ENCODE data around the gene DNER. TPM values are rescaled to one million over a fixed set of nuclear protein-coding genes. Genes with fewer than 3 reads are reported as not detected.

DNER gene
- total and polyA plus RNA-seq, 2 donors (not counting 3 experiments of a cell fraction or from before 2014, with no cell fraction given), result 0.01 TPM; not detected in 1

- H3K9me1 ChIP-seq (replicated peaks; ENCODE audit: control insufficient read depth, extremely low read depth, insufficient read depth, low read length), result no peaks in the 10 kb centered on the region
- no peak overlapping the region for H3K4me2 ChIP-seq (ENCODE audit: insufficient read depth, low read length)
- H3K27me3 ChIP-seq (ENCODE audit: control insufficient read depth in 2 of 2, insufficient read depth in 2 of 2, low read length in 2 of 2), result no peaks in the 10 kb centered on the region
- H3K4me3 ChIP-seq (replicated peaks in 1 of 3; ENCODE audit: insufficient read depth in 1 of 3, low read depth in 1 of 3, low read length in 3 of 3), result no peak overlapping the region
- no peak overlapping the region for H2AFZ ChIP-seq (ENCODE audit: low read depth, low read length)
- ChIA-PET CTCF (no interaction called here), POLR2A (no interaction called here)
- TF ChIP-seq, protein P1, sequence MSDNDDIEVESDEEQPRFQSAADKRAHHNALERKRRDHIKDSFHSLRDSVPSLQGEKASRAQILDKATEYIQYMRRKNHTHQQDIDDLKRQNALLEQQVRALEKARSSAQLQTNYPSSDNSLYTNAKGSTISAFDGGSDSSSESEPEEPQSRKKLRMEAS (IDR thresholded peaks at IDR 0.05; ENCODE audit: insufficient read depth, insufficient read length), result no peak
- TF ChIP-seq, protein P2, sequence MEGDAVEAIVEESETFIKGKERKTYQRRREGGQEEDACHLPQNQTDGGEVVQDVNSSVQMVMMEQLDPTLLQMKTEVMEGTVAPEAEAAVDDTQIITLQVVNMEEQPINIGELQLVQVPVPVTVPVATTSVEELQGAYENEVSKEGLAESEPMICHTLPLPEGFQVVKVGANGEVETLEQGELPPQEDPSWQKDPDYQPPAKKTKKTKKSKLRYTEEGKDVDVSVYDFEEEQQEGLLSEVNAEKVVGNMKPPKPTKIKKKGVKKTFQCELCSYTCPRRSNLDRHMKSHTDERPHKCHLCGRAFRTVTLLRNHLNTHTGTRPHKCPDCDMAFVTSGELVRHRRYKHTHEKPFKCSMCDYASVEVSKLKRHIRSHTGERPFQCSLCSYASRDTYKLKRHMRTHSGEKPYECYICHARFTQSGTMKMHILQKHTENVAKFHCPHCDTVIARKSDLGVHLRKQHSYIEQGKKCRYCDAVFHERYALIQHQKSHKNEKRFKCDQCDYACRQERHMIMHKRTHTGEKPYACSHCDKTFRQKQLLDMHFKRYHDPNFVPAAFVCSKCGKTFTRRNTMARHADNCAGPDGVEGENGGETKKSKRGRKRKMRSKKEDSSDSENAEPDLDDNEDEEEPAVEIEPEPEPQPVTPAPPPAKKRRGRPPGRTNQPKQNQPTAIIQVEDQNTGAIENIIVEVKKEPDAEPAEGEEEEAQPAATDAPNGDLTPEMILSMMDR (IDR thresholded peaks at IDR 0.05; ENCODE audit: extremely low read depth in 1 of 2, insufficient read depth in 1 of 2, low read depth in 1 of 2, low read length in 2 of 2), result no peak
- TF ChIP-seq POLR2AphosphoS5 (IDR thresholded peaks at IDR 0.05; ENCODE audit: insufficient read depth, low read depth, low read length), result no peak
- no peak for TF ChIP-seq POLR2A (IDR thresholded peaks at IDR 0.05; ENCODE audit: low read depth, low read length)
- no peak for TF ChIP-seq GATA2 (IDR thresholded peaks at IDR 0.05; ENCODE audit: insufficient read depth, insufficient read length, low read depth, low read length)
- TF ChIP-seq JUN (IDR thresholded peaks at IDR 0.05; ENCODE audit: borderline replicate concordance, insufficient read depth, insufficient read length, low read depth), result no peak
- no peaks in the 10 kb centered on the region for H3K36me3 ChIP-seq (ENCODE audit: control insufficient read depth in 2 of 2, extremely low read depth in 1 of 2, insufficient read depth in 2 of 2, low read length in 2 of 2)
- no peaks in the 10 kb centered on the region for H3K79me2 ChIP-seq (ENCODE audit: control insufficient read depth, insufficient read depth, low read length)
- FAIRE-seq, result no peak
- H4K20me1 ChIP-seq (replicated peaks; ENCODE audit: control insufficient read depth, extremely low read depth, insufficient read depth, low read length), result no peaks in the 10 kb centered on the region
- no peak overlapping the region for H3K9ac ChIP-seq (replicated peaks; ENCODE audit: extremely low read depth, insufficient read depth, low read length)
- H3K9me3 ChIP-seq (replicated peaks; ENCODE audit: control insufficient read depth, insufficient read depth, low read length), result no peaks in the 10 kb centered on the region
- no peaks in the 10 kb centered on the region for H3K4me1 ChIP-seq (ENCODE audit: control insufficient read depth, extremely low read depth, insufficient read depth, low read length)
- DNase-seq (ENCODE audit: low read depth, low spot score), result no peak
- no peak overlapping the region for H3K27ac ChIP-seq (ENCODE audit: insufficient read depth, low read depth, low read length)
- dilution Hi-C loops (cut with MboI; ENCODE audit: extremely low pct_ligation_motif_present, low sequenced_read_pairs) (no loop called here), intact Hi-C loops (cut with micrococcal nuclease) (no loop called here)
- BruUV-seq (replicated peaks), result no TSS peak
Measured at GRCh38 chr2:229665158-229665557, 49.2 kb downstream of the DNER start.

DNA sequence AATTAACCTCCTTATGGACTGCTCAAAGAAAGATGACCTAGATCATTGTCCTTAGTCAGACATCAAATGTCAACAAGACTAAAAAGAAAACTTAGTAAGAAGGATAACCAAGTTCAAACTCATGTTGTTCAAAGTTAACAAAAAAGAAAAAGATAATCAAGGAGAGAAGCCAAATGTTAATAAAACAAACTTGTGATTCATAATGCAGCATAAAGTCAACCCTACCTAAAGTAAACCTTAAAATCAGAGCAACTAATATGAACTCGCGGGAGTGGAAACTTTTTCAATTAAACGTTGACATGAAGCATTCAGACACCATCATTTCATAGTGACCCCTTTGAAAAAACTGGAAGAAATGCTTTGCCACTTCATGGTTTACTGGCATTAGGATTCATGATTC, 52.9 kb downstream of the DNER start:
- dilution Hi-C loops (cut with MboI; ENCODE audit: extremely low pct_ligation_motif_present, low sequenced_read_pairs), result no loop called here
- DNase-seq (ENCODE audit: low read depth, low spot score), result no peak
- H3K9me1 ChIP-seq (replicated peaks; ENCODE audit: control insufficient read depth, extremely low read depth, insufficient read depth, low read length), result no peaks in the 10 kb centered on the region
- intact Hi-C loops (cut with micrococcal nuclease), result no loop called here
- H3K9ac ChIP-seq (replicated peaks; ENCODE audit: extremely low read depth, insufficient read depth, low read length), result no peak overlapping the region
- no TSS peak for BruUV-seq (replicated peaks)
- no peaks in the 10 kb centered on the region for H3K27me3 ChIP-seq (ENCODE audit: control insufficient read depth in 2 of 2, insufficient read depth in 2 of 2, low read length in 2 of 2)
- no peak overlapping the region for H3K4me3 ChIP-seq (replicated peaks in 1 of 3; ENCODE audit: insufficient read depth in 1 of 3, low read depth in 1 of 3, low read length in 3 of 3)
- no peak overlapping the region for H3K4me2 ChIP-seq (ENCODE audit: insufficient read depth, low read length)
- no peak for FAIRE-seq
- TF ChIP-seq JUN (IDR thresholded peaks at IDR 0.05; ENCODE audit: borderline replicate concordance, insufficient read depth, insufficient read length, low read depth) (no peak), EZH2 (IDR thresholded peaks at IDR 0.05; ENCODE audit: borderline replicate concordance, low read depth, low read length, severe bottlenecking) (no peak), POLR2AphosphoS5 (IDR thresholded peaks at IDR 0.05; ENCODE audit: insufficient read depth, low read depth, low read length) (no peak), POLR2A (IDR thresholded peaks at IDR 0.05; ENCODE audit: low read depth, low read length) (no peak), GATA2 (IDR thresholded peaks at IDR 0.05; ENCODE audit: insufficient read depth, insufficient read length, low read depth, low read length) (no peak), FOS (IDR thresholded peaks at IDR 0.05; ENCODE audit: borderline replicate concordance, insufficient read depth, low read length) (no peak), MYC (IDR thresholded peaks at IDR 0.05; ENCODE audit: low read depth, low read length) (no peak)
- TF ChIP-seq, protein P1 (IDR thresholded peaks at IDR 0.05; ENCODE audit: insufficient read depth, insufficient read length), result no peak
- TF ChIP-seq, protein P2 (IDR thresholded peaks at IDR 0.05; ENCODE audit: extremely low read depth in 1 of 2, insufficient read depth in 1 of 2, low read depth in 1 of 2, low read length in 2 of 2), result no peak
- no peaks in the 10 kb centered on the region for H3K4me1 ChIP-seq (ENCODE audit: control insufficient read depth, extremely low read depth, insufficient read depth, low read length)
- H3K9me3 ChIP-seq (replicated peaks; ENCODE audit: control insufficient read depth, insufficient read depth, low read length), result no peaks in the 10 kb centered on the region
- H3K36me3 ChIP-seq (ENCODE audit: control insufficient read depth in 2 of 2, extremely low read depth in 1 of 2, insufficient read depth in 2 of 2, low read length in 2 of 2), result no peaks in the 10 kb centered on the region
- no peaks in the 10 kb centered on the region for H3K79me2 ChIP-seq (ENCODE audit: control insufficient read depth, insufficient read depth, low read length)
- no peaks in the 10 kb centered on the region for H4K20me1 ChIP-seq (replicated peaks; ENCODE audit: control insufficient read depth, extremely low read depth, insufficient read depth, low read length)
- ChIA-PET POLR2A (no interaction called here), CTCF (no interaction called here)
- no peak overlapping the region for H3K27ac ChIP-seq (ENCODE audit: insufficient read depth, low read depth, low read length)
- no peak overlapping the region for H2AFZ ChIP-seq (ENCODE audit: low read depth, low read length)
